Activated T-cell treated with anti-CD3 and anti-CD28 coated beads, Interleukin-2, amount 50 U/mL, for 24 hours (primary cell): Measurements from ENCODE around the gene ABCC8.

Experiments used
- DNase-seq: peaks from one replicate; pipeline ENCODE4 v3.0.0-alpha.2; 2020
- H3K27ac Mint-ChIP-seq: 2 replicates; pipeline ENCODE4 v1.8.0; 2020; ENCODE audit warnings: mild to moderate bottlenecking, mixed read lengths
- H3K27me3 Mint-ChIP-seq: 2 replicates; pipeline ENCODE4 v1.8.0; 2020; ENCODE audit warnings: mixed read lengths
- H3K36me3 Mint-ChIP-seq: 2 replicates; pipeline ENCODE4 v1.8.0; 2020; ENCODE audit warnings: low read depth, mixed read lengths
- H3K4me1 Mint-ChIP-seq: 2 replicates; pipeline ENCODE4 v1.8.0; 2020; ENCODE audit warnings: low read depth, mixed read lengths
- H3K4me3 Mint-ChIP-seq: 2 replicates; pipeline ENCODE4 v1.8.0; 2020; ENCODE audit warnings: mild to moderate bottlenecking, moderate library complexity, mixed read lengths
- H3K9me3 Mint-ChIP-seq: 2 replicates; pipeline ENCODE4 v1.8.0; 2020; ENCODE audit warnings: mixed read lengths

ABCC8 gene

GRCh38 chr11:17414992-17415391 lies 61.7 kb downstream of the ABCC8 start:
- H3K27ac Mint-ChIP-seq = no peak overlapping the region
- DNase-seq = no peak
- H3K36me3 Mint-ChIP-seq = no peaks in the 10 kb centered on the region
- H3K27me3 Mint-ChIP-seq = peaks cover 50% of the 10 kb centered on the region
- H3K4me3 Mint-ChIP-seq = no peak overlapping the region
- H3K4me1 Mint-ChIP-seq = peaks cover 5% of the 10 kb centered on the region
- H3K9me3 Mint-ChIP-seq = no peaks in the 10 kb centered on the region

GRCh38 chr11:17414317-17414737 lies 62.3 kb downstream of the ABCC8 start:
- no peak overlapping the region for H3K27ac Mint-ChIP-seq
- DNase-seq = no peak
- no peak overlapping the region for H3K4me3 Mint-ChIP-seq
- no peaks in the 10 kb centered on the region for H3K36me3 Mint-ChIP-seq
- no peaks in the 10 kb centered on the region for H3K9me3 Mint-ChIP-seq
- H3K27me3 Mint-ChIP-seq = peaks cover 44% of the 10 kb centered on the region
- H3K4me1 Mint-ChIP-seq = peaks cover 5% of the 10 kb centered on the region

- no peak overlapping the region for H3K27ac Mint-ChIP-seq
- H3K36me3 Mint-ChIP-seq = no peaks in the 10 kb centered on the region
- peaks cover 5% of the 10 kb centered on the region for H3K4me1 Mint-ChIP-seq
- no peak for DNase-seq
- peaks cover 38% of the 10 kb centered on the region for H3K27me3 Mint-ChIP-seq
- H3K4me3 Mint-ChIP-seq = no peak overlapping the region
- no peaks in the 10 kb centered on the region for H3K9me3 Mint-ChIP-seq
These were observed 63.0 kb downstream of the ABCC8 start for GRCh38 chr11:17413414-17414316.

DNA sequence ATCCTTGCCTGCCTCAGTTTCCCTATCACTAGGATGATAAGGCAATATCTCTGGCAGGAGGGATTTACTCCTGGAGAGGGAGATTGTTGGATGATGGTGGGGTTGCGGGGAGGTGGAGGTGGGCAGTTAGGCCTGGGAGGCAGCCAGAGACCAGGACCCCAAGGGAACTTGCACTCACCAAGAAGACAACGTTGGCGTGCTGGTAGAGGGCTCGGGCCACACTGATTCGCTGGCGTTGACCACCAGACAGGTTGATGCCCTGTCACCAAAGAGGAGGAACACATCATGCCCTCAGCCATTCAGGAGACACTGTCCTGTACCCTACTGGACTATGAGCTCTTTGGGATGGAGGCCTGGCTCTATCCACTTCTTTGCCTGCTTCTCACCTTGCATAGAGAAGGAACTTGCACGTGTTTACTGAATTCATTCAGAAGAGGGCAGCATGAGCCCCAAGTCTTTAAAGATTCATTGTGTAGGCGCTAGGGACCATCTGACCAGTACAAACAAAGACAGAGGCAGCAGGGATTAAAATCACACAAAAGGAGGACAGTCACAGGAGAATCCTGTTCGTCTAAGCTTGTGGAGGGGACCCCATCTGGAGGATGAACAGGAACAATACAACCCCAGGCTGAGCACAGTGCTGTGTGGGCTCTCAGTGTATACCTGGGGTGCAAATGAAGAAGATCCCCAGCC lies 64.0 kb downstream of the ABCC8 start:
- no peak overlapping the region for H3K27ac Mint-ChIP-seq
- H3K27me3 Mint-ChIP-seq = peaks cover 32% of the 10 kb centered on the region
- H3K4me3 Mint-ChIP-seq = no peak overlapping the region
- peaks cover 5% of the 10 kb centered on the region for H3K4me1 Mint-ChIP-seq
- no peak for DNase-seq
- H3K9me3 Mint-ChIP-seq = no peaks in the 10 kb centered on the region
- no peaks in the 10 kb centered on the region for H3K36me3 Mint-ChIP-seq

DNA sequence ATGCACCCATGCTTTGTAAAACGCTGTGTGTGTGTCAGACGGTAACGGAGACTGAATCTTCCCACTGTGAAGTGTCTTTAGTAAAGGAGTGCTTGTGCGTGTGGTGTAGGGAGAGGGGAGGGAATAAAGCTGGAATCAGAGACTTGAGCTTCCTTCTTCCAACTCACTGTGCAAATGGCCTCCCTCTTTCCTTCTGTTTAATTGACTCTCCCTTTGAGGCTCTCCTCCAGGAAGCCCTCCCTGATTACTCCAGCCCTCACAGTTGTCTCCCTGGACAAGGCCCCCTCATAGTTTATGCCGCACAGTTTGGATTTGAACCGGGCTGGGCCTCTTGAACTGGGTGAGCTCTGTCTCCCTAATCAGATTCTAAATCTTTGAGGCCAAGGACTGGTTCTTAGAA lies 65.2 kb downstream of the ABCC8 start:
- DNase-seq = no peak
- Mint-ChIP-seq H3K9me3 (no peaks in the 10 kb centered on the region), H3K27me3 (peaks cover 27% of the 10 kb centered on the region), H3K27ac (no peak overlapping the region), H3K4me3 (no peak overlapping the region), H3K4me1 (peaks cover 5% of the 10 kb centered on the region), H3K36me3 (no peaks in the 10 kb centered on the region)

GRCh38 chr11:17410606-17411379 lies 65.9 kb downstream of the ABCC8 start:
- DNase-seq = no peak
- H3K4me3 Mint-ChIP-seq = no peak overlapping the region
- H3K27ac Mint-ChIP-seq = no peak overlapping the region
- H3K36me3 Mint-ChIP-seq = no peaks in the 10 kb centered on the region
- H3K27me3 Mint-ChIP-seq = peaks cover 26% of the 10 kb centered on the region
- H3K9me3 Mint-ChIP-seq = no peaks in the 10 kb centered on the region
- H3K4me1 Mint-ChIP-seq = peaks cover 5% of the 10 kb centered on the region

DNA sequence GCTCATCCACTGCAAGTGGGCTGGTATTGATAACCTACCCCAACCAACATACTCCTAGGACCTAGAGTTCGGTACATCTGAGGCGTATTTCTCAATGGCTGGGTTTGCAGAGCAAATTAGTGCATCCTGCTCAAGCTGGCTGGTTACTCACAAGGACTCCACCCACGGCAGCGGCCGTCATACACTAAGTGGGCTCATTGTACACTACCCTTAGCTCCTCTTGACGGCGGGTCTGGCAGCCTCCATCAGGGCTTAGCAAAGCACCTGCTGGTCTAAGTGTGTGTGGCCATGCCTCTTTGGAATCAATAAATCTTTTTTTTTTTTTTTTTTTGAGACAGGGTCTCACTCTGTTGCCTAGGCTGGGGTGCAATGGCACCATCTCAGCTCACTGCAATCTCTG lies 68.0 kb downstream of the ABCC8 start:
- Mint-ChIP-seq H3K27ac (no peak overlapping the region), H3K9me3 (no peaks in the 10 kb centered on the region), H3K27me3 (peaks cover 11% of the 10 kb centered on the region), H3K4me1 (no peaks in the 10 kb centered on the region), H3K36me3 (no peaks in the 10 kb centered on the region), H3K4me3 (no peak overlapping the region)
- DNase-seq = no peak

GRCh38 chr11:17408026-17408425 lies 68.6 kb downstream of the ABCC8 start:
- no peaks in the 10 kb centered on the region for H3K9me3 Mint-ChIP-seq
- H3K4me3 Mint-ChIP-seq = no peak overlapping the region
- peaks cover 6% of the 10 kb centered on the region for H3K27me3 Mint-ChIP-seq
- H3K4me1 Mint-ChIP-seq = no peaks in the 10 kb centered on the region
- no peak for DNase-seq
- no peak overlapping the region for H3K27ac Mint-ChIP-seq
- H3K36me3 Mint-ChIP-seq = no peaks in the 10 kb centered on the region

DNA sequence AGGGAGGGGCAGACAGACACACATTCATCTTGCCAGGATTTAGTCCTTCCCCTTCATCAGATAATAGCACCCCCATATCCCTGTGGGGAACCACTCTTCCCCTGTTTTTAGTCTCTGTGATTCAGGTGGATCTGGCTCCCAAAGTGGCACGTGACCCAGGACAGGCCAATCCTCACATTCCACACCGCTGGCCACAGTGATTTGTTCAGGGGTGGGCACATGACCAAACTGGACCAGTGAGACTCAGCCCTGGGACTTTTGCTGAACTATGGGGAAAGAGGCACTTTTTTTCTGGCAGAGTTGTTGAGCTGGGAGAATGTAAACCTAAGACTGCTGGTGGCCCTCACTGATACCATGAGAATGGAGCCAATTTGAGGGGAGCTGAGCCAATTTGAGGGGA lies 69.1 kb downstream of the ABCC8 start:
- Mint-ChIP-seq H3K27ac (no peak overlapping the region), H3K36me3 (no peaks in the 10 kb centered on the region), H3K27me3 (peaks cover 2% of the 10 kb centered on the region), H3K4me1 (no peaks in the 10 kb centered on the region), H3K9me3 (no peaks in the 10 kb centered on the region), H3K4me3 (no peak overlapping the region)
- DNase-seq = no peak

DNA sequence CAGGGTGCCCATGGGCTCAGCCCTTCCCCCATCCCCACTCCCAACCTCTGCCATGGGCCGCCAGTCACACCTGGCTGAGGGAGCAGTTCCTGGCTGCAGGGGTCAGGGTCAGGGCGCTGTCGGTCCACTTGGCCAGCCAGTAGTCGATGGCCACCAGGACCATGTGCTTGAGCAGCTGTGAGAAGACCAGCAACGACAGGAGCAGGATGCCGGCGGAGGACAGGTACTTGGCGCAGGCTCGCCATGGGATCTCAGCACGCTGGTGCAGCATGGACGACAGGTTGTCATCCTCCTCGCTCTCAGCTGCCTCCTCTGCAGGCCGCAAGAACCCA lies 69.9 kb downstream of the ABCC8 start:
- no peaks in the 10 kb centered on the region for H3K36me3 Mint-ChIP-seq
- H3K27ac Mint-ChIP-seq = no peak overlapping the region
- H3K4me1 Mint-ChIP-seq = no peaks in the 10 kb centered on the region
- H3K9me3 Mint-ChIP-seq = no peaks in the 10 kb centered on the region
- H3K27me3 Mint-ChIP-seq = no peaks in the 10 kb centered on the region
- DNase-seq = no peak
- no peak overlapping the region for H3K4me3 Mint-ChIP-seq

GRCh38 chr11:17406082-17406817 lies 70.4 kb downstream of the ABCC8 start:
- no peak overlapping the region for H3K27ac Mint-ChIP-seq
- H3K36me3 Mint-ChIP-seq = no peaks in the 10 kb centered on the region
- H3K4me3 Mint-ChIP-seq = no peak overlapping the region
- H3K9me3 Mint-ChIP-seq = no peaks in the 10 kb centered on the region
- no peaks in the 10 kb centered on the region for H3K27me3 Mint-ChIP-seq
- H3K4me1 Mint-ChIP-seq = no peaks in the 10 kb centered on the region
- no peak for DNase-seq

- Mint-ChIP-seq H3K4me3 (no peak overlapping the region), H3K27me3 (no peaks in the 10 kb centered on the region), H3K36me3 (no peaks in the 10 kb centered on the region), H3K9me3 (no peaks in the 10 kb centered on the region), H3K27ac (no peak overlapping the region), H3K4me1 (no peaks in the 10 kb centered on the region)
- DNase-seq = no peak
These were observed 71.2 kb downstream of the ABCC8 start for GRCh38 chr11:17405232-17406005.

GRCh38 chr11:17403980-17404759 lies 72.5 kb downstream of the ABCC8 start:
- H3K36me3 Mint-ChIP-seq = no peaks in the 10 kb centered on the region

More at GRCh38 chr11:17403980-17404759, 72.5 kb downstream of the ABCC8 start:
- no peaks in the 10 kb centered on the region for H3K4me1 Mint-ChIP-seq
- no peaks in the 10 kb centered on the region for H3K27me3 Mint-ChIP-seq
- no peak overlapping the region for H3K4me3 Mint-ChIP-seq
- H3K27ac Mint-ChIP-seq = no peak overlapping the region
- no peak for DNase-seq
- H3K9me3 Mint-ChIP-seq = no peaks in the 10 kb centered on the region
